ENCODE measurements around the gene C6orf120.
"Not testable (repeated sequence)": the region's sequence is repeated elsewhere in the genome, so short reads cannot be mapped to it uniquely, and the experiment has no call there.

Gene C6orf120

GRCh38 chr6:169684056-169684455 lies 17.9 kb upstream of the C6orf120 start:
- DNase-seq, result no peak

GRCh38 chr6:169685860-169686259 lies 16.1 kb upstream of the C6orf120 start:
- no peak for DNase-seq

- DNase-seq, result no peak
These were observed 12.6 kb upstream of the C6orf120 start for GRCh38 chr6:169689287-169689686.

GRCh38 chr6:169691260-169691659 lies 10.7 kb upstream of the C6orf120 start:
- no peak for DNase-seq

- no peak for DNase-seq
These were observed 9.4 kb upstream of the C6orf120 start for GRCh38 chr6:169692516-169692915.

GRCh38 chr6:169695131-169695530 lies 6.8 kb upstream of the C6orf120 start:
- DNase-seq, result no peak

- DNase-seq, result not testable (repeated sequence)
These were observed 4.8 kb upstream of the C6orf120 start for GRCh38 chr6:169697115-169697514.

- peak; percentile 51 for DNase-seq
These were observed 1.6 kb upstream of the C6orf120 start for GRCh38 chr6:169700296-169700695.

GRCh38 chr6:169701311-169701953 lies 494 bp upstream of the C6orf120 start:
- DNase-seq, result no peak

GRCh38 chr6:169702840-169703246 lies 917 bp downstream of the C6orf120 start:
- DNase-seq, result no peak

GRCh38 chr6:169707772-169708171 lies 5.8 kb downstream of the C6orf120 start:
- DNase-seq, result no peak

- DNase-seq, result no peak
These were observed 7.4 kb downstream of the C6orf120 start for GRCh38 chr6:169709293-169709692.

- no peak for DNase-seq
These were observed 8.1 kb downstream of the C6orf120 start for GRCh38 chr6:169710009-169710408.

- no peak for DNase-seq
These were observed 12.3 kb downstream of the C6orf120 start for GRCh38 chr6:169714178-169714577.

GRCh38 chr6:169714595-169714994 lies 12.7 kb downstream of the C6orf120 start:
- no peak for DNase-seq

GRCh38 chr6:169719117-169719516 lies 17.2 kb downstream of the C6orf120 start:
- DNase-seq, result no peak

- no peak for DNase-seq
These were observed 18.4 kb downstream of the C6orf120 start for GRCh38 chr6:169720207-169720855.

- DNase-seq, result peak; percentile 22
These were observed 20.7 kb downstream of the C6orf120 start for GRCh38 chr6:169722362-169723199.

- DNase-seq, result peak; percentile 71
These were observed 21.4 kb downstream of the C6orf120 start for GRCh38 chr6:169723200-169723909.

GRCh38 chr6:169723991-169724493 lies 22.1 kb downstream of the C6orf120 start:
- DNase-seq, result peak; percentile 43

GRCh38 chr6:169724494-169725124 lies 22.7 kb downstream of the C6orf120 start, which contains the start of gene PHF10:
PHF10 (minus strand) TSS chr6:169724500; CDS start chr6:169723931, 569 bp downstream.
- DNase-seq, result peak; percentile 45
